MM.1S (cell line): ENCODE results near the gene CENPX.
"Not testable (repeated sequence)": the region's sequence is repeated elsewhere in the genome, so short reads cannot be mapped to it uniquely, and the experiment has no call there.

ENCODE experiments used
- CTCF ChIP-seq: fragments of 300-600 bp; sonication (generic); IDR thresholded peaks from 2 replicates; pipeline ENCODE4 v1.5.1; 2016; ENCODE audit warnings: antibody characterized with exemption, low read length, mixed read lengths
- EZH2 ChIP-seq: fragments of 300-600 bp; sonication (generic); optimal IDR thresholded peaks from 2 replicates; pipeline ENCODE3; 2017; ENCODE audit warnings: low read depth, mild to moderate bottlenecking, antibody characterized with exemption, low read length, mixed read lengths
- EZH2phosphoT487 ChIP-seq: fragments of 300-600 bp; sonication (generic); IDR thresholded peaks from 2 replicates; pipeline ENCODE4 v1.6.1; 2018; ENCODE audit warnings: antibody characterized with exemption, low read length

- not testable (repeated sequence) for TF ChIP-seq CTCF, EZH2, EZH2phosphoT487
Observed at GRCh38 chr17:81981511-81981910, 41.2 kb downstream of the CENPX start.
